Neutrophil (primary cell): Measurements from ENCODE around the gene ZXDC.

Source experiments
- H3K27ac ChIP-seq: fragments of 200-600 bp; sonication (generic); 2 replicates; pipeline ENCODE4 v1.5.1; 2016; ENCODE audit warnings: mild to moderate bottlenecking, moderate library complexity
- H3K27me3 ChIP-seq: fragments of 200-600 bp; sonication (generic); 2 replicates; pipeline ENCODE4 v1.6.0; 2016; ENCODE audit warnings: mild to moderate bottlenecking
- H3K36me3 ChIP-seq: fragments of 200-600 bp; sonication (generic); 2 replicates; pipeline ENCODE4 v1.5.1; 2017
- H3K4me1 ChIP-seq, 2 experiments: fragments of 200-600 bp in 1 of 2; sonication (generic) in 1 of 2; 1 replicate in 1 of 2; 2 replicates in 1 of 2; pipeline versions ENCODE4 v1.5.1 to v1.6.1; 2013 to 2016; ENCODE audit warnings: low read depth in 1 of 2, low read length in 1 of 2, mild to moderate bottlenecking in 1 of 2, moderate library complexity in 1 of 2; ENCODE audit not compliant: control insufficient read depth in 1 of 2, insufficient read depth in 1 of 2
- H3K4me3 ChIP-seq, 2 experiments: fragments of 200-600 bp in 1 of 2; sonication (generic) in 1 of 2; 1 replicate in 1 of 2; 2 replicates in 1 of 2; pipeline ENCODE4 v1.5.1; 2013 to 2016; ENCODE audit warnings: low read depth in 1 of 2, low read length in 1 of 2, mild to moderate bottlenecking in 1 of 2, moderate library complexity in 1 of 2
- H3K9me3 ChIP-seq: fragments of 200-600 bp; sonication (generic); 2 replicates; pipeline ENCODE4 v1.5.1; 2016
- TF ChIP-seq, protein P1 (sequence below): fragments of 200-600 bp; sonication (generic); IDR thresholded peaks from 2 replicates; pipeline ENCODE4 v1.5.1; 2016; ENCODE audit warnings: antibody characterized with exemption

ZXDC gene

GRCh38 chr3:126521122-126521891 is 45.6 kb upstream of the ZXDC start:
- H3K4me1 ChIP-seq = peaks cover 27 to 42% of the 10 kb centered on the region in 2 experiments
- no peaks in the 10 kb centered on the region for H3K9me3 ChIP-seq
- no peak overlapping the region for H3K4me3 ChIP-seq
- no peaks in the 10 kb centered on the region for H3K36me3 ChIP-seq
- peaks cover 32% of the 10 kb centered on the region for H3K27me3 ChIP-seq
- TF ChIP-seq, protein P1, sequence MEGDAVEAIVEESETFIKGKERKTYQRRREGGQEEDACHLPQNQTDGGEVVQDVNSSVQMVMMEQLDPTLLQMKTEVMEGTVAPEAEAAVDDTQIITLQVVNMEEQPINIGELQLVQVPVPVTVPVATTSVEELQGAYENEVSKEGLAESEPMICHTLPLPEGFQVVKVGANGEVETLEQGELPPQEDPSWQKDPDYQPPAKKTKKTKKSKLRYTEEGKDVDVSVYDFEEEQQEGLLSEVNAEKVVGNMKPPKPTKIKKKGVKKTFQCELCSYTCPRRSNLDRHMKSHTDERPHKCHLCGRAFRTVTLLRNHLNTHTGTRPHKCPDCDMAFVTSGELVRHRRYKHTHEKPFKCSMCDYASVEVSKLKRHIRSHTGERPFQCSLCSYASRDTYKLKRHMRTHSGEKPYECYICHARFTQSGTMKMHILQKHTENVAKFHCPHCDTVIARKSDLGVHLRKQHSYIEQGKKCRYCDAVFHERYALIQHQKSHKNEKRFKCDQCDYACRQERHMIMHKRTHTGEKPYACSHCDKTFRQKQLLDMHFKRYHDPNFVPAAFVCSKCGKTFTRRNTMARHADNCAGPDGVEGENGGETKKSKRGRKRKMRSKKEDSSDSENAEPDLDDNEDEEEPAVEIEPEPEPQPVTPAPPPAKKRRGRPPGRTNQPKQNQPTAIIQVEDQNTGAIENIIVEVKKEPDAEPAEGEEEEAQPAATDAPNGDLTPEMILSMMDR = no peak
- H3K27ac ChIP-seq = no peak overlapping the region

DNA sequence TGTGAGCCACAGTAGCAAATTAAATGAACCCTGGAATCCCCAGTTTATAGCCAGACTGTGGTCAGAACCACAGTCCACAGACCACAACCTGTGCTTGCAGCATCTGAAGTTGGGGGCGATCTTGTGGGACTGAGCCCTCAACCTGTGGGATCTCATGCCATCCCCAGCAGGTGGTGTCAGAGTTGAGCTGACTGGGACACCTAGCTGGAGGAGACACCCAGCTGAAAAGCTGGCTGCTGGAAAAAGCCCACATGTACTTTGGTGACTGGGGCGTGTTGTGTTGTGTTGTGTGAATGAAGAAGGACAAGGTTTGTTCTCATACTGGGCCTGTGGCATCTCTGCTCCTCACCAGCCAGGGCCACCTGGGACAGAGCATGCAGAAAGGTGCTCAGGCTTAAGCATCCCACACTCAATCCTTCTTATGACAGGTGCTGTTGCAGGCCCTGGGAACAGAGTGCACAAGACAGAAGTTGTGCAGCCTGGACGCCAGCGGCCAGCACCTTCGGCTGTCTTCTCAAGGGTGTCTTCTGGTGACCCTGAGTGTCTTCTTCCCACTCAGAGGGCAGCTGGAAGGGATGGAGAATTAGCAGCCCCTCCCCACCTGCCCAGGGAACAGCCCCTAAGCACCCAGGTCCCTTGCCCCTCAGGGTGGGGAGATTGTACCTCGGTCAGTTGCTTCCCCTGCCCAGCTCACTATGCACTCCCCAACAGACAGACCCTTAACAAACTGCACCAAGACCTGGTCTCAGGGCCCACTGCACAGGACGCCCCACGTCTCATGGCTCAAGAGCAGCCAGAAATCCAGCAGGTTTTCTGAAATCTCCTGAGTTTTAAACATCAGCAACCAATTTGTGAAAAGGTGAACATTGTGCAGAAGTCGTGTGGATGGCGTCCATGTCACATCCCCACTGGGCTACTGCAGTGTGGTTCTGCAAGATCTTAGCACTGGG is 44.1 kb upstream of the ZXDC start:
- Histone ChIP-seq H3K9me3 (no peaks in the 10 kb centered on the region), H3K4me1 (peaks cover 12 to 26% of the 10 kb centered on the region in 2 experiments), H3K36me3 (no peaks in the 10 kb centered on the region), H3K4me3 (no peak overlapping the region), H3K27me3 (peaks cover 26% of the 10 kb centered on the region), H3K27ac (no peak overlapping the region)
- TF ChIP-seq, protein P1 = no peak

DNA sequence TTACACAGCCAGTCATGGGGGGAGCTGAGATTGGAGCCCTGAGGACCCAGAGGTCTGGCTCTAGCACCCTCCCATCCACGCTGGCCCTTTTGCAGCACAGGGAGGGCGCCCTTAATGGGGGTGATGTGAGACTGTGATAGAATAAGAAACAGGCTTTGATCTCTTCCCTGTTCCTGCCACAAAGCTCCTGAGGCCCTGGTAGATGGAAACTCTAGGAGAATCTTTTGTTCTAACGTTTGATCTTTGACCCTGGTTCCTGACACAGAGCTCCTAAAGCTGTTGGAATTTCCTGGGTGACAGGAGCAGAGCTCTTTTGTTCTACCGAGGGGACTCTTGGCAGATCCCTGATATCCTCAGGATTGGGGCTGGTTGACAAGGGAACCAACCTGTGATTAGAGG is 43.1 kb upstream of the ZXDC start:
- Histone ChIP-seq H3K27ac (no peak overlapping the region), H3K27me3 (peaks cover 22% of the 10 kb centered on the region), H3K4me1 (peaks cover 8 to 18% of the 10 kb centered on the region in 2 experiments), H3K9me3 (no peaks in the 10 kb centered on the region), H3K36me3 (no peaks in the 10 kb centered on the region), H3K4me3 (no peak overlapping the region)
- TF ChIP-seq, protein P1 = no peak

GRCh38 chr3:126517986-126518778 is 42.5 kb upstream of the ZXDC start:
- H3K27me3 ChIP-seq = peaks cover 16% of the 10 kb centered on the region
- H3K4me1 ChIP-seq = peaks cover 3 to 12% of the 10 kb centered on the region in 2 experiments
- H3K9me3 ChIP-seq = no peaks in the 10 kb centered on the region
- no peaks in the 10 kb centered on the region for H3K36me3 ChIP-seq
- H3K4me3 ChIP-seq = no peak overlapping the region
- no peak overlapping the region for H3K27ac ChIP-seq
- TF ChIP-seq, protein P1 = no peak

DNA sequence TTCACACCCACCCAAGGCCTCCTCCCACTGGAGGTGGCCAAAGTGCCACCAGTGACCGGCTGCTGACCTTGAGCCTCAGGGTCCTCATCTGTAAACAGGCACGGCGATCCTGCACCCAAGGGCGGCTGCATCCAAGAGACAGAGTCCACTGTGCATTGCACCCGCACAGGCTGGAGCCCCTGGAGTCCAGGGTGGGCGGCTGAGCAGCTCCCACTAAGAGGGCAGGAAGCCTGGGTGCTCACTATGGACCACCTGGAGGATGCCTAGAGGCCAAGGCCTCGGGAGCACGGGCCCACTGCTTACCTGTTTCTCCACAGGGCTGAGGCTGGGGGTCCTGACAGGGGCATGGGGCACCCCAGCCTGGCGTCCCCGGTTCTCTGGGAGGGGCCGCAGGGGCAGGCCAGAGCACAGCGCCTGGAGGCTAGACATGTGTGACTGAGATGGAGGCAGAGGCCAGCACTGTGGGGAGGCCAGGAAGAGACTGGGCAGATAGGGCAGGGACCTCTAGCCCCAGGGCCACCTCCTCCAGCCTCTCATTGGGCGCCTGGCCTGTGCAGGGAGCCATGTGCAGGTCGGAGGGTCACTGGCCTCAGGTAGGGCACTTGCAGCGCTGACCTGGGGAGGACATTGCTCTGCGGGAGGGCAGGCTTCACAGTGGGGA is 41.7 kb upstream of the ZXDC start, which contains the start of gene UROC1:
Gene UROC1 (minus strand): TSS at position 483 of the 661 bp plus-strand sequence. CDS start 54 bp downstream, at position 429.
- peaks cover 9% of the 10 kb centered on the region for H3K27me3 ChIP-seq
- H3K27ac ChIP-seq = no peak within 1 kb of the TSS

More for the DNA sequence above, 41.7 kb upstream of the ZXDC start, which contains the start of gene UROC1:
- H3K4me3 ChIP-seq = no peak within 1 kb of the TSS
- H3K9me3 ChIP-seq = no peaks in the 10 kb centered on the region
- TF ChIP-seq, protein P1 = no peak
- H3K4me1 ChIP-seq = peaks cover 2 to 4% of the 10 kb centered on the region in 2 experiments
- no peaks in the 10 kb centered on the region for H3K36me3 ChIP-seq
